Stimulated activated CD8-positive, alpha-beta memory T cell treated with anti-CD3 and anti-CD28 coated beads, Interleukin-15, amount 100 ng/mL, for 1 hour (primary cell): ENCODE results near the gene EXOC4.

Experiments used
- DNase-seq: peaks from one replicate; pipeline ENCODE4 v3.0.0-alpha.2; 2020; ENCODE audit warnings: low read depth

Gene EXOC4

GRCh38 chr7:133542209-133542780 lies 289.4 kb downstream of the EXOC4 start:
- DNase-seq, result no peak

- no peak for DNase-seq
Measured at GRCh38 chr7:133543657-133544056, 290.8 kb downstream of the EXOC4 start.

GRCh38 chr7:133545618-133546017 lies 292.7 kb downstream of the EXOC4 start:
- DNase-seq, result no peak

- no peak for DNase-seq
Measured at GRCh38 chr7:133547981-133548380, 295.1 kb downstream of the EXOC4 start.

- no peak for DNase-seq
Measured at GRCh38 chr7:133549633-133550032, 296.8 kb downstream of the EXOC4 start.

- DNase-seq, result no peak
Measured at GRCh38 chr7:133550145-133550544, 297.3 kb downstream of the EXOC4 start.

GRCh38 chr7:133550811-133551210 lies 297.9 kb downstream of the EXOC4 start:
- no peak for DNase-seq

GRCh38 chr7:133551466-133551865 lies 298.6 kb downstream of the EXOC4 start:
- DNase-seq, result no peak

- DNase-seq, result no peak
Measured at GRCh38 chr7:133552079-133552478, 299.2 kb downstream of the EXOC4 start.

- DNase-seq, result no peak
Measured at GRCh38 chr7:133554330-133554729, 301.5 kb downstream of the EXOC4 start.

GRCh38 chr7:133556048-133556447 lies 303.2 kb downstream of the EXOC4 start:
- DNase-seq, result no peak

GRCh38 chr7:133556553-133556952 lies 303.7 kb downstream of the EXOC4 start:
- no peak for DNase-seq

- no peak for DNase-seq
Measured at GRCh38 chr7:133560900-133561299, 308.0 kb downstream of the EXOC4 start.

- DNase-seq, result no peak
Measured at GRCh38 chr7:133561396-133561795, 308.5 kb downstream of the EXOC4 start.

- DNase-seq, result no peak
Measured at GRCh38 chr7:133562621-133563020, 309.7 kb downstream of the EXOC4 start.

GRCh38 chr7:133563251-133563650 lies 310.4 kb downstream of the EXOC4 start:
- DNase-seq, result no peak

- DNase-seq, result no peak
Measured at GRCh38 chr7:133564484-133564883, 311.6 kb downstream of the EXOC4 start.

- no peak for DNase-seq
Measured at GRCh38 chr7:133568544-133568943, 315.7 kb downstream of the EXOC4 start.

- DNase-seq, result no peak
Measured at GRCh38 chr7:133570321-133570720, 317.4 kb downstream of the EXOC4 start.

GRCh38 chr7:133571076-133571475 lies 318.2 kb downstream of the EXOC4 start:
- DNase-seq, result no peak

GRCh38 chr7:133572087-133572486 lies 319.2 kb downstream of the EXOC4 start:
- DNase-seq, result no peak

GRCh38 chr7:133572843-133573242 lies 320.0 kb downstream of the EXOC4 start:
- no peak for DNase-seq

- no peak for DNase-seq
Measured at GRCh38 chr7:133573554-133574265, 320.8 kb downstream of the EXOC4 start.
